GM19397 (cell line): Measurements from ENCODE around the gene IQCM.
A peak's percentile ranks its signal among the peaks of the same experiment; 100 is the strongest.

Experiments
- ATAC-seq: cut with Tn5 transposase; IDR thresholded peaks from one replicate; pipeline ENCODE4 v1.9.1; 2021; ENCODE audit warnings: mild to moderate bottlenecking, moderate library complexity; ENCODE audit not compliant: unreplicated experiment

Gene IQCM

DNA sequence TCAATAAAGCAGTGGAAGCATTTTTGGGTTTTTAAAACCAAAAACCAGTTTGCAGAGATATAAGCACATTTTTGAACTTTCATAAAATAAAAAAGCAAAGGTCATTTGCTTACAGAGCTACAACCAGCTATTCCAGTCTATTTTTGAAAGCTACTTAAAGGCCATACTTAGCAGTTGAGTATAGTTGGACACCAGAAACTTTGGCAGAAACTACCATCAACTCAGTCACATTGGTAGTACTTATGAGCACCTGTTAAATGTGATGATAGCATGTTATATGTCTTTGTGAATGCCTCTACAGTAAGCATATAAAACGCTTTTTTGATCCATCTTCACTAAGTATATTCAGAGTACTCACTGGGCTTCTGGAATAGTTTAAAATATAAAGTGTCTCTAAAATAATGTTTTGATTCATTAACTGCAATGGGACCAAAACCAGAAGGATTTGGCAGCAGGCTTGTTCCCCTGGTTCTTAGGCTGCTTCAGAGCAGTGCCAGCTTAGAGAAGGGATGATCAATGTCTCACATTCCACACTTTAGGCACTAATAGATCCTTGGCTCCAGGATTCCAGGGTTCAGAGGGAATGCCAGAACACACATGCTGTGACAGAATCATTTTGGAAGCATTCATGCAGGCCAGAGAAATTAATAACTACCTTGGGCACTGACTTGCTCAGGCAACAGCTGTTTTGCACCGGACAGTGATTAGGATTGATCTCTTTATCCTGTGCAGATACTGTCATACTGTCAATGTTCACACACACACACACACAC, 103.9 kb downstream of the IQCM start:
- ATAC-seq, result no peak

- ATAC-seq, result no peak
These were observed 106.0 kb downstream of the IQCM start for GRCh38 chr4:149709640-149710039.

DNA sequence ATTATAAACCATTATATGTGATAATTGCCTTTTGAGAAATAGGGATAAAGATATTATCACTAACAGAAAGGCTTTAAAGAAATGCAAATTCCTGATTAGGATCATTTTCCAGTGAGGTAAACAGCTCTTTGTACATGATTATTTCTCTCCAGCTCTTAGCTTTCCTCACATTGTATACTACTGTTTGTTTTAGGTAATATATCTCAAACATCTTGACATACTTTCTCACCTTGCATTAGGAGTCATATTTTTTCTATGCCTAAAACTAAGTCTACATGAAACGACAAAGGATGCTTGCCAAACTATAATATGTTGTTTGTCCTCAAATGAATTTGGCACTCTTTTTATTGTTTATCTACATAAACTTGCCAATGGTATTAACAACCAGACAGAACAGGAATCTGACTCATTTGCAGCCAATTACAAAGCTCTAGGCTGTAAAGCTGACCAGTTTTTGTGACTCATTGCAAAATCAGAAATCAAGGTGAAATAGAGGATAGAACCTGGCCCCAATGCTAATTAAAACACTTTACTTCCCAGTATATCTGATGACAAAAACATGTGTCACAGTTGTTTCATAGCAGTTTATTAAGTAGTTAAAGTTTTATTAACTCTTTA, 107.0 kb downstream of the IQCM start:
- ATAC-seq, result no peak

DNA sequence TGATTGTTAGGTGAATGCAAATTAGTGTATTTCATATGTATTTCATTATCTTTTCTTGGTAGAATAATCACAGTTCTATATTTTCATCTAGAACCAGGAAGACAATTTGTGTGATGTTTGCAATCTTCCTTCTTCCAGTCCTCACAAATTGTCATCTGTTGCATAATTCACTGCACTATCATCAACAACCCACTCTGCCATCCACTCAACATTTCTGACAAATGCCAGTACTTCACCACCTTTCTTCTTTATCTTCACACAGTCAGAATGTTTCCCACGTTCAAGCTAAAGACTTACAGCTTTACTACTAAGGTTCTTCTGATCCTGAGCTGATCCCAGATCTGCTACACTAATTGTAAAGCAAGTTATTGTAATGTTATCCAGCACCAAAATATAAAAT, 107.8 kb downstream of the IQCM start:
- no peak for ATAC-seq

- no peak for ATAC-seq
These were observed 108.7 kb downstream of the IQCM start for GRCh38 chr4:149706942-149707341.

- ATAC-seq, result no peak
These were observed 113.0 kb downstream of the IQCM start for GRCh38 chr4:149702414-149703293.

- no peak for ATAC-seq
These were observed 114.0 kb downstream of the IQCM start for GRCh38 chr4:149701435-149702156.

DNA sequence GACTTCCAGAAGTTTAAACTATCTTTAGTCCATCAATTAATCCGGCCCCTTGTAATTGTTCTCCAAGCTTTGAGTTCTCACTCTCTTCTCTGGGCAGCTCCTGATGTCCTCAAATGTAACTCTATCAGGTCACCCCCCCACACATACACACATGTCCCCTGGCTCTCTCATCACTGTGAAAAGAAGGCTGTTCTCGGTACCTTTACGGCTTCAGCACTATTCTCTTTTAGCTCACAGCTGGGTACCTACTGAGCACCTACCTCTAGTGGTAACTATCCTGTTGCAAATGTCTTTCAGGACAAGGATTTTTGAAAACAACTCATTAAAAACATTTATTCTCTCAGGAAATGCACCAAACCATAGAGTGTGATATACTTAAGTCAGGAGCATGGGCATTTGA, 115.4 kb downstream of the IQCM start:
- ATAC-seq, result no peak

DNA sequence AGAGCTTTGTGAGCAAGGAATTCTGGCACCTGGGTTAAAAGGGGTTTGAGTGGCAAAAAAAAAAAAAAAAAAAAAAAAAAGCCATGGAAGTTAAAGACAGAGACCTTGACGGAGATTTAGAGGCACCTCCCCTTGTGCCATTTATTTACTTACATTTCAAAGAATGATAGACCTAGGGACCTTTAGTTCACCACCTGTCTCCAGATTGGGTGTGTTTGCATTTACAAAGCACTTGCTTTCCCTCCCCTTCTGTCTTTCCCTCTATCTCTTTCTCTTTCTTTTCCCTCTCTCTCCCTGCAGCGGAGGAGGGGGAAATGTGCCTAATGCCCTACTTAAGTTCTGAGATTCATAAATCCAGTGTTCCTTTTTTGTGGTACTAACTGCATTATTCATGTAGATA, 116.0 kb downstream of the IQCM start:
- ATAC-seq, result no peak

- ATAC-seq, result no peak
These were observed 124.9 kb downstream of the IQCM start for GRCh38 chr4:149690726-149691125.

DNA sequence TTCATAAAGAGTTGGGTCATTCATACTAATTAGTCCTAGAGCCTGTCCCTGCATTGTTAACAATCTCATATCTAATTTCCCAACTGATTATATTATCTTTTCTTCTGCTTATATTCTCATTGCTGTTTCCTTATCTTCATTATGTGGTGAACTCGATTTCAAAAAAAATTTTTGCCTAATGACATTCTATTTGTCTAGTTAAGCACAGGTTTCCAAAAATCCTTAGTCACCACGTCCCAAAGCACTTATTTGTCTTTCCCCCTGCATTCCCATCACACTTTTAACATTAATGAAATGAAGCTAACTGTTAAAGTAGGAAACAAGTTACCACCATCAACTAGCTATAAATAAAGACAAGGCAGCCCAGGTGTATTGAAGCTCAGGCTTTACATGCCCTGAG, 131.1 kb downstream of the IQCM start:
- ATAC-seq, result no peak

DNA sequence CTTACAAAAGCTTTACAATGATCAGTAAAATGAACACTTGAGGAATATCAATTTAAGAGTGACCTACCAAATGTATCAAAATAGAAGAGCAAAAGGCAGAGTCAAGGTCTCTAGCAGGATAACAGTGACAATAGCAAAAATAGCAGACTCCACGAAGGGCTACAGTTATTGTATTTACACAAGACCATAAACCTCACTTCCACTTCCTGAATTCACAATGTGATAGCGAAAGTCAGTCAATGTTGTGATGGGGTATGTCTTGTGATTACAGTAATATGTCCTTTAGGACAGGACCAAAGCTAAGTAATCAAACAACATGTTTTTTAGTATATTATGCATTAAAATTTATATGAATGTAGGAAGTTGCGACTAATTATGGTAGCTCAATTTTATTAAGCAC, 139.6 kb downstream of the IQCM start:
- peak; percentile 66 for ATAC-seq

DNA sequence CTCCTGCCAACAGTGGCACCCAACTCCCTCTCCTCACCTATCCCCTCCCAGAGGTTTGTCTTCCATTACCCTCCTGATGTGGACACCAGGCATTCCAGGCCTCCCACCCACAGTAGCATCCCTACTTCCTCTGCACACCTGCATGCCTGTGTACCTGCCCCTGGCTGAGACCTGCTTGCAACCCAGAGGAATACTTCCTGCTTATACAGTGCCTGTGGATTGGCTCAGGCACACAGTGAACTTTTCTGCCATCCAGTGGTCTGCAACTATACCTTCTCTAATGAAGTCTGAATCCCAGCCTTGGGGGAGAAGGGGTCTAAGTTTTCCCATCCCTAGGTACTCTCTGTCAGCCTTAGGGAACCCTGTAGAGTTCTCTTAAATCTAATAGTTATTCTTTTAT, 169.9 kb downstream of the IQCM start:
- no peak for ATAC-seq

DNA sequence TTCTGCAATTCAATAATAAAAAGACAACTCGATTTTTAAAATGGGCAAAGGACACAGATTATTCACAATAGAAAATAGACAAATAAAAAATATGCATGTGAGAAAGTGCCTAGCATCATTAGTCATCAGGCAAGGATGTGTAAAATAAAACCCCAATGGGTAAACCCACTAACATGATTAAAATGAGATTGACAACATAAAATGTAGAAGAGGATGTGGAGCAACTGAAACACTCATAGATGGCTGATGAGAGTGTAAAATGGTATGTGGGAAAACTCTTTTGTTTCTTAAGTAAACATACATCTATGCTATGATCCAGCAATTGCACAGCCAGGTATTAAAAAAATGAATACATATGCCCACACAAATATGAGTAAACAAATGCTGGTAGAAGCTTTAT, 177.6 kb downstream of the IQCM start:
- ATAC-seq, result no peak

GRCh38 chr4:149634368-149634767, 181.3 kb downstream of the IQCM start:
- no peak for ATAC-seq

GRCh38 chr4:149631629-149632028, 184.0 kb downstream of the IQCM start:
- no peak for ATAC-seq

DNA sequence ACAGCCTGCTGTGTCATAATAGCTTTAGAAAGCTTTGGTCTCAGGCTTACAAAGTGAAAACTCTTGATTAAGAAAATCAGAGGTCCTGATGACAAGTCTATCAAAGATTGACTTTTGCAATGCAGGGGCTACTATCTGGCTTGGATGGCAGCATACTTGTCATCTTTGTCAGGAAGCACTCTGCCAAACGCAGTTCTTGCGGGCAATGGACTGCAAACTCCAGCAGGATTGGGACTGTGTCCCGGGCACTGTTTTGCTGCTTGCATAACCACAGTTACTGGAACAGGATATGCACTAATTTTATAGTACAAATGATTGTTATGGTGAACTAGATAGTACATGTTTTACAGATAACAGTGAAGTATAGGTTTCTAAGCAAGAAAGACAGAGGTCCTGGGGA, 185.6 kb downstream of the IQCM start:
- no peak for ATAC-seq

GRCh38 chr4:149605601-149606378, 209.9 kb downstream of the IQCM start:
- no peak for ATAC-seq

DNA sequence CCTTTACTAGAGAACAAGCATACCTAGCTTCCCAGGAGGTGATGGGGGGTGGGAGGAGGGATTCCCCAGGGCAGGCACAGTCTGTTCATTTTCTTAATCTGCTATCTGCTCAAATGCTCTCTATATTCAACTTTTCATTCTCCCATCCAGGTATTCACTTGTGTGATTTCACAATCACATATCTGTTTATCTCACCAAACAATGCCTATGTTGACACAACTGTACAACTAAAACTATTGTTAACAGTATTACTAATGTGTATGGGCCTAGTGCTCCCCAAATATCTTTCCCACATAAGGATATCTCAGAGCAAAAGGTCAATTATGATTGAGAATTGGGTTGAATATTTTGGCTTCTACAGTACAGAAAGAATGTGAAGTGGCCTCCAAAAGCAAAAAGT, 210.8 kb downstream of the IQCM start:
- no peak for ATAC-seq

- no peak for ATAC-seq
These were observed 220.1 kb downstream of the IQCM start for GRCh38 chr4:149595500-149595899.
